ENCODE measurements around the gene PANK1. TPM values are rescaled to one million over a fixed set of nuclear protein-coding genes. Genes with fewer than 3 reads are reported as not detected.

Gene PANK1
- total RNA-seq, 1 donor from 2014 or later: 4.7 TPM

GRCh38 chr10:89537364-89537763, 107.7 kb downstream of the PANK1 start:
- no peak for DNase-seq (ENCODE audit: low read depth)
- Histone ChIP-seq H3K27me3 (ENCODE audit: control insufficient read depth, insufficient read depth, low read length) (peaks cover 7% of the 10 kb centered on the region), H3K4me3 (ENCODE audit: low read depth, low read length) (no peak overlapping the region), H3K36me3 (ENCODE audit: control insufficient read depth, insufficient read depth, low read length) (no peaks in the 10 kb centered on the region)
- TF ChIP-seq CTCF (IDR thresholded peaks at IDR 0.05; ENCODE audit: insufficient read depth, low read length, poor library complexity, severe bottlenecking): no peak

GRCh38 chr10:89536013-89536354, 109.1 kb downstream of the PANK1 start:
- DNase-seq (ENCODE audit: low read depth): no peak
- Histone ChIP-seq H3K27me3 (ENCODE audit: control insufficient read depth, insufficient read depth, low read length) (peaks cover 7% of the 10 kb centered on the region), H3K4me3 (ENCODE audit: low read depth, low read length) (peak overlapping the region; percentile 54), H3K36me3 (ENCODE audit: control insufficient read depth, insufficient read depth, low read length) (no peaks in the 10 kb centered on the region)
- TF ChIP-seq CTCF (IDR thresholded peaks at IDR 0.05; ENCODE audit: insufficient read depth, low read length, poor library complexity, severe bottlenecking): no peak

GRCh38 chr10:89535171-89536012, 109.7 kb downstream of the PANK1 start, which contains the start of gene SLC16A12:
SLC16A12 (minus strand) TSS chr10:89535594; CDS start chr10:89462578, 73,016 bp downstream.
- no peak for TF ChIP-seq CTCF (IDR thresholded peaks at IDR 0.05; ENCODE audit: insufficient read depth, low read length, poor library complexity, severe bottlenecking)
- Histone ChIP-seq H3K27me3 (ENCODE audit: control insufficient read depth, insufficient read depth, low read length) (peaks cover 7% of the 10 kb centered on the region), H3K4me3 (ENCODE audit: low read depth, low read length) (peak within 1 kb of the TSS; percentile 54), H3K36me3 (ENCODE audit: control insufficient read depth, insufficient read depth, low read length) (no peaks in the 10 kb centered on the region)
- DNase-seq (ENCODE audit: low read depth): no peak

GRCh38 chr10:89534826-89535166, 110.2 kb downstream of the PANK1 start:
- TF ChIP-seq CTCF (IDR thresholded peaks at IDR 0.05; ENCODE audit: insufficient read depth, low read length, poor library complexity, severe bottlenecking): no peak
- DNase-seq (ENCODE audit: low read depth): no peak
- H3K36me3 ChIP-seq (ENCODE audit: control insufficient read depth, insufficient read depth, low read length): no peaks in the 10 kb centered on the region
- H3K27me3 ChIP-seq (ENCODE audit: control insufficient read depth, insufficient read depth, low read length): peaks cover 7% of the 10 kb centered on the region
- H3K4me3 ChIP-seq (ENCODE audit: low read depth, low read length): peak overlapping the region; percentile 54

Other genes starting within 250 kb of the PANK1 start
- gene IFIT5, start 230.7 kb downstream of the PANK1 start, total RNA-seq: 24.9 and 28.8 TPM in 2 replicates
- 0.75 and 0.96 TPM in 2 replicates for gene SLC16A12, start 109.6 kb downstream of the PANK1 start, total RNA-seq
- gene KIF20B, start 56.3 kb upstream of the PANK1 start, total RNA-seq: 3.6 and 4.4 TPM in 2 replicates

Data from kidney epithelial cell (primary cell).